SK-N-DZ (cell line): ENCODE results near the gene DNASE2.

ENCODE experiments used
- DNase-seq: peaks from one replicate; pipeline ENCODE4 v3.0.0-alpha.2; 2015; ENCODE audit warnings: low spot score

DNASE2 gene

GRCh38 chr19:12886969-12887747 is 5.9 kb upstream of the DNASE2 start, which contains the start of gene KLF1:
Gene KLF1 (minus strand): TSS chr19:12887201. CDS start chr19:12887140, 61 bp downstream.
- DNase-seq: no peak

DNA sequence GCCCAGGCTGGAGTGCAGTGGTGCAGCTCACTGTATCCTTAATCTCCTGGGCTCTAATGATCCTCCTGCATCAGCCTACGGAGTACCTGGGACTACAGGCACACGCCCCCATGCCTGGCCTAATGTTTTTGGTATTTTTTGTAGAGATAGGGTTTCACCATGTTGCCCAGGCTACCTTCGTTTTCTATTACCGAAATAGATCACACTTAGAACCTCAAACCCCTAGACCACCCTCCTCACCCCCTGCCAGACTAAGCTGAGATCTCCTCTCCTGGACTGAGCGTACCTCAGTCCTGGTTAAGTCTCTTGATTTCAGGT is 5.4 kb upstream of the DNASE2 start:
- no peak for DNase-seq

DNA sequence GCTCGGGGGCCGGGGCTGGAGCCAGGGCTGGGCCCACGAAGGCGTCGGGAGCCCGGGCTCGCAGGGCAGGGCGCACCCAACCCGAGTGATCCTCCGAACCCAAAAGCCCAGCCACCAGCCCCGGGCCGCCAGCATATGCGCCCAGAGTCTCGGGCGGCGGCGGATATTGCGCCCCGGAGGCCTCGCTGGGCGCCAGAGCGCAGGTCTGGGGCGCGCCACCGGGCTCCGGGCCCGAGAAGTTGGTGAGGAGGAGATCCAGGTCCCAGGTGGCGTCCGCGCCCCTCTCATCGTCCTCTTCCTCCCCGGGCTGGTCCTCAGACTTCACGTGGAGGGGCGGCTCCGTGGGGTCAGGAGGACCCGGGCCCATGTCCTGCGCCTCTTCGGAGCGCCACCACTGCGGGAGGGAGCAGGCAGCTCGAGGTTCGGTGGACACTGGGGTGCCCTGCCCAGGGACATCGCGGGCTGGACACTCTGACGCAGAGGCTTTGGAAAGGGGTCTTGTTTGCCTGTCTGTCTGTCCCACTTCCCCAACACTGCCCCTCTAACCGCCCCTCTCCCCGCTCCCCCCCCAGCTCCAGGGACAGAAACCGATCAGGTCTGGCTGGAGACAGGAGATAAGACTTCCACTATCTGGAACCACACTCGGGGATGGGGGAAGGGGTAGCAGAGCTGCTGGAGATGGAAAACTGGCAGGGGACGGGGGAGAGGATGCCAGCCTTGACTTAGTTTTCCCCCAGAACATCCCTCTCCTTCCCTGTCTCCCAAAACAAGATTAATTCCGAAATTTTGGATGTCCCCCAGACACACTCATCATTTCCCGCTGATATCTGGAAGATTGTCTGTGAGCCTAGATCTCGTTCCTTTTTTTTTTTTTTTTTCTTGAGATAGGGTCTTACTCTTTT is 4.8 kb upstream of the DNASE2 start:
- DNase-seq: no peak

DNA sequence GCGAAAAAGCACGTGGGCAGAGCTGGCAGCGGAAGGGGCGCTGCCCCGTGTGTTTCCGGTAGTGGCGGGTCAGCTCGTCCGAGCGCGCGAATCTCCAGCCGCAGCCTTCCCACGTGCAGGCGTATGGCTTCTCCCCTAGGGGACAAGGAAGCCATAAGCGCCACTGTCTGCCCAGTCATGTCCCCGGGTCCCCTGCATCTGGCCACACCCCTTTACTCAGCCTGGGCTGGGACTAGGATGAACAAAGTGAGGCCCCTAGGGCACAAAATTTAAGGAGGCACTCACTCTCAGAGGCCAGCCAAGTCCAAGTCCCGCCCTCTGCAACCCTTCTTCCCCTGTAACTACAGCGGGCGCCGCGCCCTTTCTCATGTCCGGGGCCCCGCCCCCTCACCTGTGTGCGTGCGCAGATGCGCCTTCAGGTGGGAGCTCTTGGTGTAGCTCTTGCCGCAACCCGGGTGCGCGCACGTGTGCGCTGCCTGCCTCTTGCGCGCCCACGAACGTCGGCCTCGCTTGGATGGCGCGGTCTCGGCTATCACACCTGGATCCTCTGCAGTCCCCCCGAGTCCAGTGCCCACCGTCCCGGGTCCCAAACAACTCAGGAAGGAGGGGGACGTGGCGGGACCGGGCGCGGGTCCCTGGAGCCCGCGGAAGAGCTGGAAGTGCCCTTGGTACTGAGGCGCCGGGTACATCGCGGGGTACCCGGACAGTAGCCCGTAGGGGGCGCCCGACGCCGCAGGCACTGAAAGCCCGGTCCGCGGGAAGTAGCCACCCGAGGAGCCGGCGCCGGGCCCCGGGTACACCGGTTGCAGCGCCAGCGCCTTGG is 3.9 kb upstream of the DNASE2 start:
- peak; percentile 64 for DNase-seq

- DNase-seq: no peak
These were observed 3.3 kb upstream of the DNASE2 start for GRCh38 chr19:12884627-12884925.

- DNase-seq: no peak
These were observed 3.0 kb upstream of the DNASE2 start for GRCh38 chr19:12884202-12884601.

DNA sequence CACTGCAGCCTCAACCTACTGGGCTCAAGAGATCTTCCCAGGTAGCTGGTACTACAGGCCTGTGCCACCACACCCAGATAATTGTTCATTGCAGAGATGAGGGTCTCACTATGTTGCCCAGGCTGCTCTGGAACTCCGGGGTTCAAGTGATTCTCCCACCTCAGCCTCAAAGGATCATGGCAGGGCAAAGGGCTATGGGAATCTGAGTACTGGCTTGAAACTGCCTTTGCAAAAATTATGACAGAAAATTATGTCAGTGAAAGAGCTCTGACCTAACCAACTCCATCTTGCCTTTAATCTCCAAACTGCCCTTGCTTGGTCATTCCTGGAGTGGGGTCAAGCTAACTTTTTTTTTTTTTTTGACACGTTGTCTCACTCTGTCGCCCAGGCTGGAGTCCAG is 1.3 kb upstream of the DNASE2 start:
- DNase-seq: no peak

GRCh38 chr19:12880551-12881171 is 588 bp downstream of the DNASE2 start:
- no peak for DNase-seq

DNA sequence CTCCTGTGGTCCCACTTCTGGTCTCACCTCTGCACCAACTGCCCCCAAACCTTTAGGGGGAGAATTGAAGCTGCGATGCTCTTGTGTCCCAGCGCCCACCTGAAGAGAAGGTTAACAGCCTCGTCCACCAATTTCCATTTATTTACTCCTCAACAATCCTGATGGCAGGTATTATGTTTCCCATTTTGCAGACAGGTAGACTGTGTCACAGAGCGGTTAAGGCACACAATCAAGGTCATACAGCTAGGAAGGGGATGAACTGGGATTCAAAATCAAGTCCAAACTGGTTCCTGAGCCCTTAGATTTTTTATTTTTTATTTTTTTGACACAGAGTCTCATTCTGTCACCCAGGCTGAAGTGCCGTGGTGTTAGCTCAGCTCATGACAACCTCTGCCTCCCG is 6.2 kb downstream of the DNASE2 start:
- no peak for DNase-seq

DNA sequence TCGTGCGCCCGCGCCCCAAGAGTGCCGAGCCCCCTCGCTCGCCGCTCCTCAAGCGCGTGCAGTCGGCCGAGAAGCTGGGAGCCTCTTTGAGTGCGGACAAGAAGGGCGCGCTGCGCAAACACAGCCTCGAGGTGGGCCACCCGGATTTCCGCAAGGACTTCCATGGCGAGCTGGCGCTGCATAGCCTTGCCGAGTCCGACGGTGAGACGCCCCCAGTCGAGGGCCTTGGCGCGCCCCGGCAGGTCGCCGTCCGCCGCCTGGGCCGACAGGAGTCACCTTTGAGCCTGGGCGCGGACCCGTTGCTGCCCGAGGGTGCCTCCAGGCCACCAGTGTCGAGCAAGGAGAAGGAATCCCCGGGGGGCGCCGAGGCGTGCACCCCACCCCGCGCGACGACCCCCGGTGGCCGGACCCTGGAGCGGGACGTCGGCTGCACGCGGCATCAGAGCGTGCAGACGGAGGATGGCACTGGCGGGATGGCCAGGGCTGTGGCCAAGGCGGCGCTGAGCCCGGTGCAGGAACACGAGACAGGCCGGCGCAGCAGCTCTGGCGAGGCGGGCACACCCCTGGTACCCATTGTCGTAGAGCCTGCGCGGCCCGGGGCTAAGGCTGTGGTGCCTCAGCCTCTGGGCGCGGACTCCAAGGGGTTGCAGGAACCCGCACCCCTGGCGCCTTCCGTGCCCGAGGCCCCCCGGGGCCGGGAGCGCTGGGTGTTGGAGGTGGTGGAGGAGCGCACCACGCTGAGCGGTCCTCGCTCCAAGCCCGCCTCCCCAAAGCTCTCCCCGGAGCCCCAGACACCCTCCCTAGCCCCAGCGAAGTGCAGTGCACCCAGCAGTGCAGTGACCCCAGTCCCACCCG is 7.1 kb downstream of the DNASE2 start:
- no peak for DNase-seq

- DNase-seq: peak; percentile 53
These were observed 8.0 kb downstream of the DNASE2 start for GRCh38 chr19:12872941-12873890.

DNA sequence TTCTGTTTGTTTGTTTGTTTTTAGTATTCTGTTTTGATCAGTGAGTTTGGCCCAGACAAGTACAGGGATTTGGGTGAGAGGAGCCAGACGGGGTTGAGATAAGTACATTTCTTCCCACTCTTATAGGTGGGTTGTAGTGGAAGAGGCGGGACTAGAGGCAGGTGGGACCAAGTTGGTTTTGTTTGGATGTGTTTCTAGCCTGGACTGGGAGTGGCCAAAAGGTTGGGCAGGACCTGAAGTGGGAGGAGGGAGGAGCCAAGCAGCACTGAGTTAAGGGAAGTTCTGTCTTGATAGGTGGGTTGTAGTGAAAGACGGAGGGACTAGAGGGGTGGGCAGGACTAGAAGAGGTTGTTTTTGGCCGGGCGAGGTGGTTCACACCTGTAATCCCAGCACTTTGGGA is 9.0 kb downstream of the DNASE2 start:
- DNase-seq: no peak

- no peak for DNase-seq
These were observed 9.6 kb downstream of the DNASE2 start for GRCh38 chr19:12871681-12872080.

- no peak for DNase-seq
These were observed 12.6 kb downstream of the DNASE2 start for GRCh38 chr19:12868540-12869112.

- DNase-seq: no peak
These were observed 13.8 kb downstream of the DNASE2 start for GRCh38 chr19:12867120-12868099.

- DNase-seq: no peak
These were observed 14.7 kb downstream of the DNASE2 start for GRCh38 chr19:12866416-12867119.

DNA sequence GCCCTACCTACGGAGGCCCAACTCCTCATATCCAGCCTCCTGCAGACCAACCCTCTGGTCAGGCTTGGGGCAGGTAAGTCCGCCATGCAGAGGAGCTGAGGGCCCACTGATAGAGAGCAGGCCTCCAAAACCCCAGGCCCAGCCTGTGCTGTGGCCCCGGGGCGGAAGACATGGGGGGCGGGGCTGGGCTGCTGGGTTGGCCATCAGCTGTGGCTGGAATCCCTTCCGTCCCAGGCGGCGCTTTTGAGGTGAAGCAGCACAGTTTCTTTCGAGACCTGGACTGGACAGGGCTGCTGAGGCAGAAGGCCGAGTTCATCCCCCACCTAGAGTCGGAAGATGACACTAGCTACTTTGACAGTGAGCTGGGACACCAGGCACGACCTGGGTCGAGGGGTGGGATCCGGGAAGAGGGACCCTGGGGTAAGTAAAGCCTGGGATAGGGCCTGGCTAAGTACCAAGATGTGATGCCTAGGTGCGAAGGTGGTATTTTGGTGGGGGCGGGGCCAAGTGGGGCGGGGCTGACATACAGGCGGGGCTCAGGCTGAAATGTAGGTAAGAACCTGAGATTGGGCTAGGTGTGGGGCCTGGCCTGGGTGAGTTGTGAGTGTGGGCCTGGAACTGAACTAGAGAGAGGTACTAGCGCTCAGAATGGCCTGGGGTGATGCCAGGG is 15.4 kb downstream of the DNASE2 start:
- DNase-seq: no peak
